HG03571 (cell line): Measurements from ENCODE around the gene MIB2.

Source experiments
- ATAC-seq: cut with Tn5 transposase; IDR thresholded peaks from one replicate; pipeline ENCODE4 v1.9.1; 2021; ENCODE audit not compliant: unreplicated experiment

MIB2 gene

GRCh38 chr1:1677718-1678580 lies 62.6 kb downstream of the MIB2 start:
- peak; percentile 66 for ATAC-seq

- no peak for ATAC-seq
Observed at GRCh38 chr1:1678581-1679380, 63.5 kb downstream of the MIB2 start.
